SU-DHL-6 (cell line): Measurements from ENCODE around the gene SMARCA1.

ENCODE experiments used
- H2AFZ ChIP-seq: fragments of 200-600 bp; sonication (generic); 2 replicates; pipeline ENCODE4 v1.6.1; 2014; ENCODE audit warnings: low read depth, mild to moderate bottlenecking, moderate library complexity, mixed read lengths, antibody characterized with exemption, low read length; ENCODE audit not compliant: severe bottlenecking
- H3F3A ChIP-seq: fragments of 200-600 bp; shearing (Covaris generic); 2 replicates; pipeline ENCODE4 v1.6.0; 2016; ENCODE audit warnings: antibody characterized with exemption, mild to moderate bottlenecking; ENCODE audit not compliant: insufficient read depth
- H3K27ac ChIP-seq: fragments of 200-600 bp; sonication (generic); 2 replicates; pipeline ENCODE4 v1.5.1; 2016; ENCODE audit warnings: low read depth, mild to moderate bottlenecking, low read length, moderate library complexity, mixed read lengths
- H3K27me3 ChIP-seq: fragments of 200-600 bp; sonication (generic), shearing (Covaris generic); 2 replicates; pipeline ENCODE4 v1.6.0; 2014; ENCODE audit warnings: mild to moderate bottlenecking, low read length
- H3K36me3 ChIP-seq: fragments of 200-600 bp; sonication (generic); 2 replicates; pipeline ENCODE4 v1.6.1; 2014; ENCODE audit warnings: mild to moderate bottlenecking, low read length, mixed read lengths
- H3K4me2 ChIP-seq: fragments of 300-600, 200-600 bp; shearing (Covaris generic), sonication (generic); 2 replicates; pipeline ENCODE4 v1.6.0; 2014; ENCODE audit warnings: low read length, low read depth, mild to moderate bottlenecking; ENCODE audit not compliant: poor library complexity, severe bottlenecking
- H3K4me3 ChIP-seq: fragments of 200-600 bp; sonication (generic); 2 replicates; pipeline ENCODE4 v1.5.1; 2014; ENCODE audit warnings: antibody characterized with exemption, low read length, mild to moderate bottlenecking, mixed read lengths; ENCODE audit not compliant: insufficient read depth, poor library complexity, severe bottlenecking
- H3K79me2 ChIP-seq: fragments of 200-600 bp; sonication (generic); 2 replicates; pipeline ENCODE4 v1.6.1; 2014; ENCODE audit warnings: mild to moderate bottlenecking, low read length, moderate library complexity; ENCODE audit not compliant: insufficient read depth
- H3K9ac ChIP-seq: fragments of 200-600 bp; sonication (generic); 2 replicates; pipeline ENCODE4 v1.7.0; 2014; ENCODE audit warnings: mild to moderate bottlenecking, low read length
- H3K9me2 ChIP-seq: fragments of 200-600 bp; sonication (generic); replicated peaks from 2 replicates; pipeline ENCODE4 v1.6.1; 2014; ENCODE audit warnings: low read length; ENCODE audit not compliant: insufficient read depth
- H3K9me3 ChIP-seq: fragments of 200-600 bp; sonication (generic); 2 replicates; pipeline ENCODE4 v1.6.1; 2014; ENCODE audit warnings: low read length, mixed read lengths; ENCODE audit not compliant: insufficient read depth
- H4K20me1 ChIP-seq: fragments of 200-600 bp; sonication (generic); 2 replicates; pipeline ENCODE4 v1.6.1; 2014; ENCODE audit warnings: low read depth, mild to moderate bottlenecking, antibody characterized with exemption, low read length, moderate library complexity, mixed read lengths
- EZH2phosphoT487 ChIP-seq: fragments of 200-600 bp; sonication (generic), shearing (Covaris generic); conservative IDR thresholded peaks from 2 replicates; pipeline ENCODE4 v1.6.1; 2018; ENCODE audit warnings: mild to moderate bottlenecking, antibody characterized with exemption, low read length, moderate library complexity, mixed read lengths
- TF ChIP-seq, protein P1 (sequence below): fragments of 200-600 bp; sonication (generic); IDR thresholded peaks from one replicate; pipeline ENCODE4 v1.5.1; 2017; ENCODE audit warnings: antibody characterized with exemption, mild to moderate bottlenecking, low read length, moderate library complexity; ENCODE audit not compliant: insufficient read depth, poor library complexity, severe bottlenecking

The SMARCA1 gene

DNA sequence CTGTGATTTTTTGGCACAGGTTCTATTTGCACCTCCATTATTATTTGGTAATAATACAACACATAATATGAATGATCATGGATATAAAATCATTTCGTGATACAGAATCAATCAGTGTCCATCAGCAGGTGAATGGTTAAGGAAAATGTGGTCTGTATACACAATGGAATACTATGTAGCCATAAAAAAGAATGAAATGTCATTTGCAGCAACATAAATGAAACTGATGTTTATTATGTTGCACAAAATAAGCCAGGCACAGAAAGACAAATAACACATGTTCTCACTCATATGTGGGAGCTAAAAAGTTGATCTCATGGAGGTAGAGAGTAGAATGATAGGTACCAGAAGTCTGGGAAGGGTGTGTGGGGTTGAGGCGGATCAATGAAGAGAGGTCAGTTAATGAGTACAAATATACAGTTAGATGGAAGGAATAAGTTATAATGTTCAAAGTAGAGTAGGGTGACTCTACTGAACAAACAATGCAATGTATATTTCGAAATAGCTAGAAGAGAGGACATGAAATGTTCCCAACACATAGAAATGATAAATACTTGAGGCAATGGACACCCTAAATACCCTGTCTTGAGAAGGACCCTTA, 1.1 kb upstream of the SMARCA1 start:
- Histone ChIP-seq H3K79me2 (no peaks in the 10 kb centered on the region), H3K36me3 (no peaks in the 10 kb centered on the region), H3K4me3 (no peak overlapping the region), H4K20me1 (no peaks in the 10 kb centered on the region), H3K27ac (no peak overlapping the region), H3K4me2 (no peak overlapping the region), H2AFZ (no peak overlapping the region), H3F3A (no peaks in the 10 kb centered on the region), H3K9ac (no peak overlapping the region), H3K9me2 (no peaks in the 10 kb centered on the region), H3K27me3 (no peaks in the 10 kb centered on the region), H3K9me3 (no peaks in the 10 kb centered on the region)
- TF ChIP-seq, protein P1, sequence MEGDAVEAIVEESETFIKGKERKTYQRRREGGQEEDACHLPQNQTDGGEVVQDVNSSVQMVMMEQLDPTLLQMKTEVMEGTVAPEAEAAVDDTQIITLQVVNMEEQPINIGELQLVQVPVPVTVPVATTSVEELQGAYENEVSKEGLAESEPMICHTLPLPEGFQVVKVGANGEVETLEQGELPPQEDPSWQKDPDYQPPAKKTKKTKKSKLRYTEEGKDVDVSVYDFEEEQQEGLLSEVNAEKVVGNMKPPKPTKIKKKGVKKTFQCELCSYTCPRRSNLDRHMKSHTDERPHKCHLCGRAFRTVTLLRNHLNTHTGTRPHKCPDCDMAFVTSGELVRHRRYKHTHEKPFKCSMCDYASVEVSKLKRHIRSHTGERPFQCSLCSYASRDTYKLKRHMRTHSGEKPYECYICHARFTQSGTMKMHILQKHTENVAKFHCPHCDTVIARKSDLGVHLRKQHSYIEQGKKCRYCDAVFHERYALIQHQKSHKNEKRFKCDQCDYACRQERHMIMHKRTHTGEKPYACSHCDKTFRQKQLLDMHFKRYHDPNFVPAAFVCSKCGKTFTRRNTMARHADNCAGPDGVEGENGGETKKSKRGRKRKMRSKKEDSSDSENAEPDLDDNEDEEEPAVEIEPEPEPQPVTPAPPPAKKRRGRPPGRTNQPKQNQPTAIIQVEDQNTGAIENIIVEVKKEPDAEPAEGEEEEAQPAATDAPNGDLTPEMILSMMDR: no peak
- TF ChIP-seq EZH2phosphoT487: no peak

DNA sequence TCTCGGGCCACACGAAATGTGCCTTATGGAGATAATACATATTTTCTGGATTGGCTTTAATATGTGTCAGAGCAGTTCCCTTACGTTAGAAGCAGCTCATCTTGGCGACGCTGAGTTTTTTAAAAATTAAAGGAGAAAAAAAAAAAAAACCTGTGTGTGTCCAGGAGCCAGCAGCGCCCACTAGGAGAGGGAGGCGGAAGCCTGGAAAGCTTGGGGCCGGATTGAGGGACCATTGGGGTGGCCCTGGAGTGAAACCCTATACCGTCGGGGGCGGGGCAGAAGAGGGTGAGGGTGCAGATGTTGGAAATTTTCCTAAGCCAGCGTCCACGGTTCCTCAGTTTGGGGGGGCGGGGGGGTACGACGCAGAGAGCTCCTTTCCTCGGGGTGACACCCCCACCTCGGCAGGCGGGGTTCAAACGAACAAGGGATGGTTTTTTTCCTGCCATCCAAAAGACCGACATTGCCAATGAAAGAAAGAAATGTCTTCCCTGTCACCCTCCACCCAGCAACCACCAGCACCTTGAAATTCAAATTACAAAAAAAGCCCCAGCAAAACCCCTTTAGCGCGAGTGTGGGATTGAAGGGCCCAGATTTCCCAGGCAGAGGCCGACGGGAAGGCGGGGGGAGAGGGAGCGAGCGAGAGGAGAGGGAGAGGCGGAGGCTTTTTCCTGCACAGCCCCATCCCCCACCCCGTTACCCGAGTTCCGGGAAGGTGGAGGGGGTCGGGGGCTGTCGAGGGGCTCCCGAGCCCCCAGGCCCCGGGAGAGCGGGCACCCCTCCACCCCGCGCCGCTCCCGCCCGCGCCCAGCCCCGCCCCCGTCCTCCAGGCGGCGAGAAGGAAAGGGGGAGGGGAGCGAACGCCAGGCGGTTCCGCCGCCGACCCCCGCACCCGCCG, 859 bp downstream of the SMARCA1 start:
- H3K9ac ChIP-seq: no peak overlapping the region
- H2AFZ ChIP-seq: no peak overlapping the region
- H3K36me3 ChIP-seq: no peaks in the 10 kb centered on the region
- H3K9me2 ChIP-seq: no peaks in the 10 kb centered on the region
- H3K79me2 ChIP-seq: no peaks in the 10 kb centered on the region
- no peaks in the 10 kb centered on the region for H4K20me1 ChIP-seq
- H3K27me3 ChIP-seq: no peaks in the 10 kb centered on the region
- H3F3A ChIP-seq: no peaks in the 10 kb centered on the region
- TF ChIP-seq, protein P1: no peak
- TF ChIP-seq EZH2phosphoT487: no peak
- H3K27ac ChIP-seq: no peak overlapping the region
- H3K4me3 ChIP-seq: no peak overlapping the region
- H3K4me2 ChIP-seq: no peak overlapping the region
- H3K9me3 ChIP-seq: no peaks in the 10 kb centered on the region

DNA sequence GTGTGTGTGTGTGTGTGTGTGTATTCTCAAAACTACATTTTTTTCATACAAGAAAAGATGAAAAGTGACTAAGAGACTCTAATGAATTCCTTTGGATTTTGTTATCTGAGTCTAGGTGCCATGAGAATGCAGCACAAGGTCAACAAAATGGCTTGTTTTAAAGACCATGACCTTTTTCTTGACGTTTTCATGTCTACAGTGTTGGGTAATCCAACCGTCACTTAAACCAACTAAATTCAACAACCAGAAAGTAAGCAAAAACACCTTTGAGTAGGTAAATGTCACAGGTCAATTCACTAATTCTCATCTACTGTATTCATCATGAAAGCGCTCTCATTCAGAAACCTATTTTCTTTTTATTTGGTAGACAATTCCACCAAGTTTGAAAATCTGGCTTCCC, 3.1 kb downstream of the SMARCA1 start:
- H3K9me2 ChIP-seq: no peaks in the 10 kb centered on the region
- no peak overlapping the region for H3K4me2 ChIP-seq
- no peak overlapping the region for H3K27ac ChIP-seq
- no peaks in the 10 kb centered on the region for H3K36me3 ChIP-seq
- H3K79me2 ChIP-seq: no peaks in the 10 kb centered on the region
- no peak for TF ChIP-seq EZH2phosphoT487
- TF ChIP-seq, protein P1: no peak
- H3F3A ChIP-seq: no peaks in the 10 kb centered on the region
- H3K9me3 ChIP-seq: no peaks in the 10 kb centered on the region
- H2AFZ ChIP-seq: no peak overlapping the region
- no peaks in the 10 kb centered on the region for H4K20me1 ChIP-seq
- H3K9ac ChIP-seq: no peak overlapping the region
- H3K27me3 ChIP-seq: no peaks in the 10 kb centered on the region
- H3K4me3 ChIP-seq: no peak overlapping the region
